Heart left ventricle (tissue), 16 donors: ENCODE data around the gene BLOC1S4. TPM values are rescaled to one million over a fixed set of nuclear protein-coding genes. Genes with fewer than 3 reads are reported as not detected.

ENCODE experiments used
- ATAC-seq, 4 donors: fragments of 200-7000 bp; cut with Tn5 transposase; one replicate each; pipeline ENCODE4 v1.9.1; 2020 to 2022; ENCODE audit warnings: moderate library complexity in 4 of 4, mild to moderate bottlenecking in 3 of 4, moderate number of reproducible peaks in 1 of 4
- DNase-seq, 5 donors: peaks; one replicate each; pipeline ENCODE4 v3.0.0-alpha.2; 2020
- H3K27ac ChIP-seq, 12 donors: fragments of 200-600 bp; sonication (generic) in 4 of 12; one replicate each; pipeline versions ENCODE4 v1.5.0 to v1.8.0; 2016 to 2022; ENCODE audit warnings: mild to moderate bottlenecking in 2 of 12
- H3K27me3 ChIP-seq, 9 donors: fragments of 200-600 bp; sonication (generic) in 2 of 9; one replicate each; pipeline versions ENCODE4 v1.5.1 to v1.8.0; 2016 to 2022; ENCODE audit warnings: mild to moderate bottlenecking in 3 of 9
- H3K36me3 ChIP-seq, 9 donors: fragments of 200-600 bp; sonication (generic) in 2 of 9; one replicate each; pipeline versions ENCODE4 v1.5.0 to v1.8.0; 2018 to 2022; ENCODE audit warnings: mild to moderate bottlenecking in 2 of 9
- H3K4me1 ChIP-seq, 12 donors: fragments of 200-600 bp; sonication (generic) in 4 of 12; one replicate each; pipeline versions ENCODE4 v1.5.0 to v1.8.0; 2016 to 2022; ENCODE audit warnings: mild to moderate bottlenecking in 3 of 12
- H3K4me3 ChIP-seq, 12 donors: fragments of 200-600 bp; sonication (generic) in 4 of 12; one replicate each; pipeline versions ENCODE4 v1.5.0 to v1.8.0; 2017 to 2022; ENCODE audit warnings: mild to moderate bottlenecking in 9 of 12, moderate library complexity in 4 of 12
- H3K9me3 ChIP-seq, 12 donors: fragments of 200-600 bp; sonication (generic) in 4 of 12; one replicate each; pipeline versions ENCODE4 v1.5.0 to v1.8.0; 2016 to 2022; ENCODE audit warnings: mild to moderate bottlenecking in 1 of 12
- POLR2A ChIP-seq, 2 donors: fragments of 450-650 bp; IDR thresholded peaks; one replicate each; pipeline ENCODE4 v1.6.1; 2017; ENCODE audit warnings: antibody characterized with exemption in 2 of 2, mild to moderate bottlenecking in 2 of 2, moderate library complexity in 2 of 2
- WGBS, 4 donors: extraction: QIAGEN DNeasy Blood & Tissue Kit in 2 of 4; methylation state at CpG; one replicate each; pipeline versions ENCODE4 v1.1.5 to v1.1.7; 2013 to 2018; 5-methylcytosine and 5-hydroxymethylcytosine counted together
- intact Hi-C, 10 donors: fragments of 100-400 bp; cut with DNase I; formaldehyde crosslinking; loops; one replicate each; pipeline versions ENCODE4 v1.11.1 to v1.14.2; 2022
- polyA plus RNA-seq, 2 donors: library from polyadenylated mRNA; stranded (reverse); fragments of 200-250 nt; gene quantifications; one replicate each; pipeline ENCODE4 v1.2.3, GENCODE V29; 2013
- total RNA-seq, 9 donors: library from RNA; depleted of rRNA in 2 of 9; stranded (reverse); fragments of >200 nt in 2 of 9; fragmentation: NEBNext Ultra II Directional in 3 of 9; extraction: Animal tissue kit (Norgen Biotek cat#: 25700) in 3 of 9; gene quantifications; one replicate each; pipeline versions ENCODE4 v1.1.0 to v1.2.4, GENCODE V29; 2016 to 2023
- TF ChIP-seq, protein P1 (sequence below), 12 donors: fragments of 200-600 bp; sonication (generic) in 4 of 12; IDR thresholded peaks; one replicate each; pipeline versions ENCODE4 v1.5.0 to v1.8.0; 2018 to 2022; ENCODE audit warnings: antibody characterized with exemption in 12 of 12, mild to moderate bottlenecking in 5 of 12
- donor health status: ischemic (EF 13 %, LVEDD 7.1; RV severe dilation, severe dysfunction).
- donor health status: healthy with polysubstance abuse.
- donor health status: DM: no; HTN: yes; CAD: no.
- donor health status: DM: no; HTN: no; CAD: no.
- donor health status: ischemic (EF 25% LVEDD 6.9; RV normal size, moderate dysfunction).
- donor health status: ischemic (EF 25% LVEDD 5.7; RV mildly dilated, moderate dysfunction).
- donor health status: healthy.
- donor health status: DM: yes; HTN: yes; CAD: no.
- donor health status: ischemic (EF 35%, LVEDD 5.7; RV mildly dilated, moderate dysfunction).
- donor health status: nonischemic (EF 11% LVEDD 7.7; RV severe dilation, severe dysfunction).
- donor health status: DM: yes; HTN: yes; CAD: no.
- donor health status: PGD.
- donor health status: ischemic (EF 29% LVEDD 5.4; RV normal size, mild dysfunction).
- donor health status: nonischemic (EF 23%, LVEDD 6.1; RV moderate dilation, normal function).

Gene BLOC1S4
- total and polyA plus RNA-seq, 11 donors: 4.4 to 14.1 (median 7.3) TPM

DNA sequence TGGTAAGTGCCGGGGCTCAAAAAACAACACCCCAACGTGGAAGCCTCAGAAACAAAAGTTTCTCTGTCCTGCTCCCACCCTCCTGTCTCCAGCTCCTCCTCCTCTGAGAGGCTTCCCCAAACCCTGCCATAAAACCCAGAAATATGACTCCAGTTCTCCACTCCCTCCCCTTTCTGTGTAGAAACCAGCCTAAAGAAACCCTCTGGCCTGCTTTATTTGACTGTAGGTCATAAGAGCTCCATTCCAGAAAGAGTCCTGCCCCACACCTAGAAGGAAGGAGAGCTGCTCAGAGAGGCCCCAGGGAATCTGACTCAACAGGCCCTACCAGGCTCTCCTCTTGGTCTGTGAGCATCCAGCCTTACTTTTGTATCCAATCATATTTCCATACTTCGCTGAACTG, 23.2 kb upstream of the BLOC1S4 start:
- Histone ChIP-seq H3K9me3 (no peaks in the 10 kb centered on the region), H3K27me3 (no peaks in the 10 kb centered on the region), H3K36me3 (no peaks in the 10 kb centered on the region), H3K4me3 (no peak overlapping the region), H3K4me1 (peaks cover 0 to 69% (median 17%) of the 10 kb centered on the region in 12 donors), H3K27ac (peak overlapping the region in 1 of 12 donors; percentile 37)
- no peak for TF ChIP-seq POLR2A (IDR thresholded peaks at IDR 0.05)
- TF ChIP-seq, protein P1, sequence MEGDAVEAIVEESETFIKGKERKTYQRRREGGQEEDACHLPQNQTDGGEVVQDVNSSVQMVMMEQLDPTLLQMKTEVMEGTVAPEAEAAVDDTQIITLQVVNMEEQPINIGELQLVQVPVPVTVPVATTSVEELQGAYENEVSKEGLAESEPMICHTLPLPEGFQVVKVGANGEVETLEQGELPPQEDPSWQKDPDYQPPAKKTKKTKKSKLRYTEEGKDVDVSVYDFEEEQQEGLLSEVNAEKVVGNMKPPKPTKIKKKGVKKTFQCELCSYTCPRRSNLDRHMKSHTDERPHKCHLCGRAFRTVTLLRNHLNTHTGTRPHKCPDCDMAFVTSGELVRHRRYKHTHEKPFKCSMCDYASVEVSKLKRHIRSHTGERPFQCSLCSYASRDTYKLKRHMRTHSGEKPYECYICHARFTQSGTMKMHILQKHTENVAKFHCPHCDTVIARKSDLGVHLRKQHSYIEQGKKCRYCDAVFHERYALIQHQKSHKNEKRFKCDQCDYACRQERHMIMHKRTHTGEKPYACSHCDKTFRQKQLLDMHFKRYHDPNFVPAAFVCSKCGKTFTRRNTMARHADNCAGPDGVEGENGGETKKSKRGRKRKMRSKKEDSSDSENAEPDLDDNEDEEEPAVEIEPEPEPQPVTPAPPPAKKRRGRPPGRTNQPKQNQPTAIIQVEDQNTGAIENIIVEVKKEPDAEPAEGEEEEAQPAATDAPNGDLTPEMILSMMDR (IDR thresholded peaks at IDR 0.05): no peak
- intact Hi-C loops: no loop called here
- WGBS, 4 donors: 72 to 85% (median 74%) methylated on average over 3 of the region's 3 CpGs
- DNase-seq (no peak), ATAC-seq (no peak)

DNA sequence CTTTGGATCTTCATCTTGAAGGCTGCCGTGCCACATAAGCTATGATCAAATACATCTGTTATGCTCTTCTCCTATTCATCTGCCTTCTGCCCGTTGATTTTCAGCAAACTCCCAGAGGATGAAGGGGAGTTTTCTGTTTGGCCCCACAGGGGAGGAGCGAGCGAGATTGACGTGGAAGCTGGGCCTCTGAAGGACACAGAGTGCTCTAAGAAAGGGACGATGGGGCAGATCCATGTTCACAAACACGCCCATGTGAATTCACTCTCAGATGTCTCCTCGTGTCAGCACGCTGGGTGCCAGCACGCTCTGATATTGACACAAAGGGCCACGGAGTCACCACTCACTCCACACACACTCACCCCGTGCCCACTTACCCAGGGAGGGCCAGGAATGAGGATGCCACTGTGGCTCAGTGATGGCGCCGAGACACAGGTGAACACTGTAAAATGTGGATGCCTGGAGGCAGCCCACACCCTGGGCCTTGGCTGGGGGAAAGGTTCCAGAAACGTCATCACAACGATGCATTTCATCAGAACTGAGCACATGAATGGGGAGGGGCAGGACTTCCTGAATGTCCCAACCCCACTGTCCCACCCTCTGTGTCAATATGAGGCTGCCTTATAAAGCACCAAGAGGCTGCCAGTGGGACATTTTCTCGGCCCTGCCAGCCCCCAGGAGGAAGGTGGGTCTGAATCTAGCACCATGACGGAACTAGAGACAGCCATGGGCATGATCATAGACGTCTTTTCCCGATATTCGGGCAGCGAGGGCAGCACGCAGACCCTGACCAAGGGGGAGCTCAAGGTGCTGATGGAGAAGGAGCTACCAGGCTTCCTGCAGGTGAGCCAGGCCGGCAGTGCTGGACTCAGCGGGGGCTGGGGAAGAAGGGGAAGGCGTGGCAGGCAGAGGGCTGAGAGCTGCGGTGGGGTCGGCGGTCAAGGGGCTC, 22.5 kb upstream of the BLOC1S4 start, which contains the start of gene S100P:
Gene S100P (plus strand): TSS at position 648 of the 946 bp plus-strand sequence. CDS start 55 bp downstream, at position 703.
- 81 to 84% (median 83%) methylated on average over 29 of the region's 29 CpGs for WGBS, 4 donors
- H3K27me3 ChIP-seq: no peaks in the 10 kb centered on the region
- peak within 1 kb of the TSS in 3 of 12 donors; percentile 11 to 90 (median 37) for H3K27ac ChIP-seq
- H3K9me3 ChIP-seq: no peaks in the 10 kb centered on the region
- peaks cover 0 to 62% (median 17%) of the 10 kb centered on the region in 12 donors for H3K4me1 ChIP-seq
- H3K4me3 ChIP-seq: peak within 1 kb of the TSS in 1 of 12 donors; percentile 10
- TF ChIP-seq POLR2A (IDR thresholded peaks at IDR 0.05): no peak
- TF ChIP-seq, protein P1 (IDR thresholded peaks at IDR 0.05): no peak
- intact Hi-C loops: no loop called here
- H3K36me3 ChIP-seq: no peaks in the 10 kb centered on the region
- ATAC-seq (no peak), DNase-seq (no peak)

DNA sequence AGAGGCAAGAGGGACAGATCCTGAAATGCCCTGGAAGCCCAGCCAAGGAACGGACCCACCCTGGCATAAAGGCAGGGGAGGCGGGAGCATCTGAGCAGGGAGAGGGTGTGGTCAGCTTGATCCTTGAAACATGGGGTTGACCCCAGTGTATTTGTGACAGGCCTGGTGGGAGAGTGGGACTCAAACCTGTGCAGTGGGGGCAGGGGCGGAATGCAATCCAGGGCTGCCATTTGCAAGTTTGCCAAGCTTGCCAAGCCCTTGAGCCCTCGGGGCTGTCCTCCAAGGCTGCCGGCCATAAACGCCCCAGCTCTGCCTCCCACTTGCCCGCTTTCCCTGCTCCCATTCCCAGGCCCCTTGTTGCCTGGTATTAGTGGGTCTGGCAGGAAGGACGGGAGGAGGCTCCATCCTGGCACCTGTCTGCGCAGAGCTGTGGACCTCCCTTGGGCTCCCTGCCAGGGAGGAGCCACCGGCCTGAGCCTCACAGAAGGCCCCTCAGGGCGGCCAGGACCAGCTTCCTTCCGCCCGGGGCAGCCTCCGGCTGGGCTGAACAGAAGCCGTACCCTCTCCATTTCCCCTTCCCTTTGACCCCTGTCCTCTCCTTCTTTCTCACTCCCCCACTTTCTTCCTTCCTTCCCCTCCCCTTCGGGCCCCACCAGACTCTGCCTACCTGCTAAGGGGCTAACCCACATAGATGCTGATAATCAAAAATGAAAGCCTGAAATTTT, 21.6 kb upstream of the BLOC1S4 start:
- intact Hi-C loops: no loop called here
- ATAC-seq (no peak), DNase-seq (no peak)
- Histone ChIP-seq H3K27me3 (no peaks in the 10 kb centered on the region), H3K27ac (peak overlapping the region in 3 of 12 donors; percentile 11 to 90 (median 37)), H3K9me3 (no peaks in the 10 kb centered on the region), H3K4me3 (peak overlapping the region in 1 of 12 donors; percentile 10), H3K36me3 (no peaks in the 10 kb centered on the region), H3K4me1 (peaks cover 0 to 54% (median 13%) of the 10 kb centered on the region in 12 donors)
- WGBS, 4 donors: 63 to 72% (median 69%) methylated on average over 16 of the region's 16 CpGs
- no peak for TF ChIP-seq POLR2A (IDR thresholded peaks at IDR 0.05)
- TF ChIP-seq, protein P1 (IDR thresholded peaks at IDR 0.05): no peak
